Measurements from ENCODE around the gene AUTS2.

DNA sequence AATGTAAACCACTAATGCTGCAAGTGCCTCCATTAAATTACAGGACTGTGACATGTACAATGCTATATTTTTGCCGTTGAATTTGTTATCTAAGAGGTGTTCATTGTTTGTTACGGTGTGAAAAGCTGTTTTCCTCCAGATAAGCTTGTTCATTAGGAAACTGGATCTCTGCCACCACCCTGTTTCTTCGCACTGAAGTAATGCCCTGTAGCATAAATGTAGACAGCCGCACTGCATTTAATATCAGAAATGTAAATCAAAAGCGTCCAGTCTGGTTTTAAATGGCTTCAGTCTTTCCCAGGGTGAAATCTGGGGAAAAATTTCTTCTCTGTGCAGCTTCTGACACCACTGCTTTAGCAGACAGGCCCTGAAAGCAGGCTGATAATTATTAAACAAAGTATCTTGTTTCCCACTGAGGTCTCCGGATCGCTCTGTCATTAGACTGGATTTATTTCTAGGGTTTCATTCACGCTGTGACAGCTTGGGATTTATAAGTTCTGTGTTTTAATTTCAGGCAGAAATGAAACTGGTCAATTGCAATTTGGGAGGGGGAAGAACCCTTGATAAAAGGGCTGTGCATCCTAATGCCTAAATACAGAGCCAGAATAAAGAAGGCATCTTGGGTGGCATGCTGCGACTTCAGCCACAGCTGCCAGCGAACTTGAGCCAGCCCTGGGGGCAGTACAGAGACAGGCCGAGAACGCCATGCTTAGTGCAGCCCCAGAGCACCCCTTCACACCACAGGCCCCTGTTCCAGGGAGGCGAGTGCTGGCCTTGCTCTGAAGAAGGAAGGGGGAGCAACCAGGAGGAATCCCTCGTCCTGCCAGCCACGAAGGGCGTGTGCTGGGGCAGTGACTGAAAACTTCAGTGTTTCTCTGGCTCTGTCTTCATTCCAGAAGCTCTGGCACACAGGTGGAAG is 985.9 kb downstream of the AUTS2 start:
- TF ChIP-seq, protein P1, sequence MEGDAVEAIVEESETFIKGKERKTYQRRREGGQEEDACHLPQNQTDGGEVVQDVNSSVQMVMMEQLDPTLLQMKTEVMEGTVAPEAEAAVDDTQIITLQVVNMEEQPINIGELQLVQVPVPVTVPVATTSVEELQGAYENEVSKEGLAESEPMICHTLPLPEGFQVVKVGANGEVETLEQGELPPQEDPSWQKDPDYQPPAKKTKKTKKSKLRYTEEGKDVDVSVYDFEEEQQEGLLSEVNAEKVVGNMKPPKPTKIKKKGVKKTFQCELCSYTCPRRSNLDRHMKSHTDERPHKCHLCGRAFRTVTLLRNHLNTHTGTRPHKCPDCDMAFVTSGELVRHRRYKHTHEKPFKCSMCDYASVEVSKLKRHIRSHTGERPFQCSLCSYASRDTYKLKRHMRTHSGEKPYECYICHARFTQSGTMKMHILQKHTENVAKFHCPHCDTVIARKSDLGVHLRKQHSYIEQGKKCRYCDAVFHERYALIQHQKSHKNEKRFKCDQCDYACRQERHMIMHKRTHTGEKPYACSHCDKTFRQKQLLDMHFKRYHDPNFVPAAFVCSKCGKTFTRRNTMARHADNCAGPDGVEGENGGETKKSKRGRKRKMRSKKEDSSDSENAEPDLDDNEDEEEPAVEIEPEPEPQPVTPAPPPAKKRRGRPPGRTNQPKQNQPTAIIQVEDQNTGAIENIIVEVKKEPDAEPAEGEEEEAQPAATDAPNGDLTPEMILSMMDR (optimal IDR thresholded peaks at IDR 0.05 in 1 of 3, IDR thresholded peaks at IDR 0.05 in 1 of 3, conservative IDR thresholded peaks at IDR 0.05 in 1 of 3; ENCODE audit: extremely low read depth in 1 of 3, insufficient read depth in 2 of 3, low read length in 3 of 3): no peak
- TF ChIP-seq EZH2 (IDR thresholded peaks at IDR 0.05; ENCODE audit: low read length): no peak
